AG04449 (cell line): ENCODE measurements around the gene TMCO4.
A peak's percentile ranks its signal among the peaks of the same experiment; 100 is the strongest.

Experiments
- CTCF ChIA-PET: fragments of 350-600 bp; formaldehyde crosslinking; extraction: SDS; loops from one replicate; lab custom pipeline; 2021; ENCODE audit warnings: antibody characterized with exemption; lab: Yijun Ruan, JAX
- POLR2A ChIA-PET: fragments of 400-600, 350-600 bp; formaldehyde crosslinking; extraction: SDS; loops from one replicate; lab custom pipeline; 2020; ENCODE audit warnings: antibody characterized with exemption, inconsistent platforms; lab: Yijun Ruan, JAX
- DNase-seq: peaks from one replicate; pipeline ENCODE4 v3.0.0-alpha.2; 2010; ENCODE audit warnings: low read depth, low spot score
- H3K4me3 ChIP-seq: 2 replicates; pipeline ENCODE4 v1.5.1; 2011; ENCODE audit warnings: low read depth, mild to moderate bottlenecking, control low read depth, low read length
- TF ChIP-seq, protein P1 (sequence below): IDR thresholded peaks from one replicate; pipeline ENCODE4 v1.5.1; 2011; ENCODE audit warnings: mild to moderate bottlenecking, moderate library complexity, low read length, control low read depth, inconsistent platforms; ENCODE audit not compliant: insufficient read depth; ENCODE audit errors: missing control alignments

Gene TMCO4

DNA sequence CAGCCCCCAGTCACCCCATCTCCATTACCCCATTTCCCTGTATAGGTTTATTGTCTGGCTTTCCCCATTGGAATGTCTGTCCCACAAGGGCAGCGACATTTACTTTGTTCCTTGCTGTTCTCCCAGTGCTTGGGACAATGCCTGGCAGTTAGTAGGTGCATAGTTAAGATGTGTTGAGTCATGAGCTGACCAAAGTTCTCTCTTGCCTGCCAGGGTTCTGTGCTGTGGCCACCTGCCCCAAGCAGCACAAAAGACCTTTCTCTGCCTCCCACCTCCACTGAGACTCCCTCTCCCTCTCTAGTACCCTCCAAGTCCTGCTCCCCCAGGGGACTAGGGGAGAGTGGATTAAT, 40.0 kb downstream of the TMCO4 start:
- ChIA-PET POLR2A (no interaction called here), CTCF (interaction anchor here (0.8 to 7.9 kb wide), 7 partner anchors 13 to 100 kb away, joined by 3 to 69 read pairs (median 4); no protein-coding TSS in a partner anchor)
- no peak for DNase-seq

GRCh38 chr1:19758227-19758830, 41.4 kb downstream of the TMCO4 start:
- DNase-seq, result peak; percentile 72
- CTCF ChIA-PET, result interaction anchor here (1.1 to 7.9 kb wide), 8 partner anchors 14 to 98 kb away, joined by 3 to 69 read pairs (median 4); no protein-coding TSS in a partner anchor
- no peak overlapping the region for H3K4me3 ChIP-seq
- POLR2A ChIA-PET, result interaction anchor here (1.3 kb wide), 1 partner anchor 123 kb away, joined by 5 read pairs; the partner anchor contains the start of gene OTUD3
- TF ChIP-seq, protein P1, sequence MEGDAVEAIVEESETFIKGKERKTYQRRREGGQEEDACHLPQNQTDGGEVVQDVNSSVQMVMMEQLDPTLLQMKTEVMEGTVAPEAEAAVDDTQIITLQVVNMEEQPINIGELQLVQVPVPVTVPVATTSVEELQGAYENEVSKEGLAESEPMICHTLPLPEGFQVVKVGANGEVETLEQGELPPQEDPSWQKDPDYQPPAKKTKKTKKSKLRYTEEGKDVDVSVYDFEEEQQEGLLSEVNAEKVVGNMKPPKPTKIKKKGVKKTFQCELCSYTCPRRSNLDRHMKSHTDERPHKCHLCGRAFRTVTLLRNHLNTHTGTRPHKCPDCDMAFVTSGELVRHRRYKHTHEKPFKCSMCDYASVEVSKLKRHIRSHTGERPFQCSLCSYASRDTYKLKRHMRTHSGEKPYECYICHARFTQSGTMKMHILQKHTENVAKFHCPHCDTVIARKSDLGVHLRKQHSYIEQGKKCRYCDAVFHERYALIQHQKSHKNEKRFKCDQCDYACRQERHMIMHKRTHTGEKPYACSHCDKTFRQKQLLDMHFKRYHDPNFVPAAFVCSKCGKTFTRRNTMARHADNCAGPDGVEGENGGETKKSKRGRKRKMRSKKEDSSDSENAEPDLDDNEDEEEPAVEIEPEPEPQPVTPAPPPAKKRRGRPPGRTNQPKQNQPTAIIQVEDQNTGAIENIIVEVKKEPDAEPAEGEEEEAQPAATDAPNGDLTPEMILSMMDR, result no peak

More for the DNA sequence above, 40.0 kb downstream of the TMCO4 start:
- H3K4me3 ChIP-seq, result no peak overlapping the region
- TF ChIP-seq, protein P1, result no peak

DNA sequence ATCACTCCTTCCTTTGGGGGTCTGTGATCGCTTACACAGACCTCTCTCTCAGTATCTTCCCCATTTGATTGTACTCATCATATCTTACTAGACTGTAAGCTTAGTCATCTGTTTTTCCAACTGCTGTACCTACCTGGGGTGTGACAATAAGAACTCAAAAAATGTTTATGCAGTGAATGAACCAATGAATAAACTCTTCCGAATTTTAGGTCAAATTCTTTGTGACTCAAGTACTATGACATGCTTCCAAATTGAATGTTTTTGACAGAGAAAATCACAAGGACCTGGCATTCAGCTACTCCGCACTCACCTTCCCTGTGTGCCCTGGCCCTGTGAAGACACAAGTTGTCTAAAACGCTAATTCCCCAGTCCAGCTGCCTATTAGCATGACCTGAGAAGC, 42.1 kb downstream of the TMCO4 start:
- CTCF ChIA-PET, result interaction anchor here (1.1 to 7.9 kb wide), 7 partner anchors 15 to 97 kb away, joined by 3 to 69 read pairs (median 4); no protein-coding TSS in a partner anchor
- H3K4me3 ChIP-seq, result no peak overlapping the region
- DNase-seq, result no peak
- TF ChIP-seq, protein P1, result no peak
- POLR2A ChIA-PET, result interaction anchor here (1.3 kb wide), 1 partner anchor 124 kb away, joined by 5 read pairs; the partner anchor contains the start of gene OTUD3

- ChIA-PET POLR2A (no interaction called here), CTCF (interaction anchor here (1.5 kb wide), 1 partner anchor 27 kb away, joined by 3 read pairs; no protein-coding TSS in a partner anchor)
Measured at GRCh38 chr1:19756480-19756879, 43.2 kb downstream of the TMCO4 start.

DNA sequence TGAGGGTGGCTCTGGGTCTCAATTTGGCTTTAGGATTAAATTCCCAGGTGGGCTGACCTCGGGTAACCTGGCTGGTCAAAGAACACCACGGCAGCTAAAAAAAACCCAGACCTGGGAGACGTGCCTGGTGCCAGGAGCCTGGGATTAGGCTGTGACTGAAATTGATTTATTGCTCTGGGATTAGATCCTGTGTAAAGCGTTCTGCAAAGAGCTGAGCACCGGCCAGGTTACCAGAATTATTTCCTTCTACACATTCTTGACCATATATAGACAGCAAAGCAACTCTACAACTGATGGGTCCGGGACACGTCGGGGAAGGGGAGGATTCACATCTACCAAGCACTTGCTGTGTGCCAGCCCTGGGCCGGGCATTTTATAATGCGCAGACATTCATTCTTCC, 45.2 kb downstream of the TMCO4 start:
- TF ChIP-seq, protein P1, result no peak
- no peak for DNase-seq
- no peak overlapping the region for H3K4me3 ChIP-seq
- ChIA-PET CTCF (interaction anchor here (1.2 to 1.5 kb wide), 3 partner anchors 39 to 57 kb away, joined by 4 read pairs; no protein-coding TSS in a partner anchor), POLR2A (no interaction called here)

More at GRCh38 chr1:19756480-19756879, 43.2 kb downstream of the TMCO4 start:
- DNase-seq, result peak; percentile 31
- TF ChIP-seq, protein P1, result no peak
- no peak overlapping the region for H3K4me3 ChIP-seq

GRCh38 chr1:19752083-19752696, 47.5 kb downstream of the TMCO4 start:
- ChIA-PET CTCF (interaction anchor here (0.7 to 1.7 kb wide), 7 partner anchors 9 to 130 kb away, joined by 3 to 8 read pairs (median 3); partner anchors contain the start of gene OTUD3), POLR2A (no interaction called here)
- TF ChIP-seq, protein P1, result no peak
- H3K4me3 ChIP-seq, result no peak overlapping the region
- no peak for DNase-seq
